22Rv1 (cell line): ENCODE measurements around the gene RASD2.

Experiments used
- ZFX ChIP-seq: fragments of 450-650 bp; IDR thresholded peaks from 2 replicates; pipeline ENCODE4 v1.6.1; 2017; ENCODE audit warnings: antibody characterized with exemption, borderline replicate concordance
- TF ChIP-seq, protein P1 (sequence below): fragments of 450-650 bp; IDR thresholded peaks from 2 replicates; pipeline ENCODE4 v1.5.1; 2017; ENCODE audit warnings: mild to moderate bottlenecking

GRCh38 chr22:35564975-35565867 lies 24.6 kb downstream of the RASD2 start:
- TF ChIP-seq, protein P1, sequence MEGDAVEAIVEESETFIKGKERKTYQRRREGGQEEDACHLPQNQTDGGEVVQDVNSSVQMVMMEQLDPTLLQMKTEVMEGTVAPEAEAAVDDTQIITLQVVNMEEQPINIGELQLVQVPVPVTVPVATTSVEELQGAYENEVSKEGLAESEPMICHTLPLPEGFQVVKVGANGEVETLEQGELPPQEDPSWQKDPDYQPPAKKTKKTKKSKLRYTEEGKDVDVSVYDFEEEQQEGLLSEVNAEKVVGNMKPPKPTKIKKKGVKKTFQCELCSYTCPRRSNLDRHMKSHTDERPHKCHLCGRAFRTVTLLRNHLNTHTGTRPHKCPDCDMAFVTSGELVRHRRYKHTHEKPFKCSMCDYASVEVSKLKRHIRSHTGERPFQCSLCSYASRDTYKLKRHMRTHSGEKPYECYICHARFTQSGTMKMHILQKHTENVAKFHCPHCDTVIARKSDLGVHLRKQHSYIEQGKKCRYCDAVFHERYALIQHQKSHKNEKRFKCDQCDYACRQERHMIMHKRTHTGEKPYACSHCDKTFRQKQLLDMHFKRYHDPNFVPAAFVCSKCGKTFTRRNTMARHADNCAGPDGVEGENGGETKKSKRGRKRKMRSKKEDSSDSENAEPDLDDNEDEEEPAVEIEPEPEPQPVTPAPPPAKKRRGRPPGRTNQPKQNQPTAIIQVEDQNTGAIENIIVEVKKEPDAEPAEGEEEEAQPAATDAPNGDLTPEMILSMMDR = no peak
- TF ChIP-seq ZFX = no peak
